ENCODE data around the gene ADAR. TPM values are rescaled to one million over a fixed set of nuclear protein-coding genes. Genes with fewer than 3 reads are reported as not detected.

Gene ADAR
- total RNA-seq, 4 donors from 2014 or later: 67.9 to 139 (median 100) TPM

- no peak for ATAC-seq (ENCODE audit: low FRiP score)
- TF ChIP-seq CTCF (IDR thresholded peaks at IDR 0.05): no peak
- no peak for DNase-seq (ENCODE audit: low spot score)
Measured at GRCh38 chr1:154575147-154575927, 32.6 kb downstream of the ADAR start.

GRCh38 chr1:154574716-154575115 is 33.3 kb downstream of the ADAR start:
- no peak for ATAC-seq (ENCODE audit: low FRiP score)
- no peak for TF ChIP-seq CTCF (IDR thresholded peaks at IDR 0.05)
- DNase-seq (ENCODE audit: low spot score): no peak

- ATAC-seq (ENCODE audit: low FRiP score) (no peak), DNase-seq (ENCODE audit: low spot score) (no peak)
- TF ChIP-seq CTCF (IDR thresholded peaks at IDR 0.05): no peak
Measured at GRCh38 chr1:154573168-154573510, 34.8 kb downstream of the ADAR start.

- TF ChIP-seq CTCF (IDR thresholded peaks at IDR 0.05): no peak
- DNase-seq (ENCODE audit: low spot score) (no peak), ATAC-seq (ENCODE audit: low FRiP score) (no peak)
Measured at GRCh38 chr1:154572468-154573167, 35.4 kb downstream of the ADAR start.

GRCh38 chr1:154571964-154572288 is 36.1 kb downstream of the ADAR start:
- no peak for TF ChIP-seq CTCF (IDR thresholded peaks at IDR 0.05)
- DNase-seq (ENCODE audit: low spot score) (no peak), ATAC-seq (ENCODE audit: low FRiP score) (no peak)

GRCh38 chr1:154571244-154571963 is 36.6 kb downstream of the ADAR start:
- no peak for ATAC-seq (ENCODE audit: low FRiP score)
- TF ChIP-seq CTCF (IDR thresholded peaks at IDR 0.05): no peak
- DNase-seq (ENCODE audit: low spot score): no peak

All from omental fat pad (tissue), 4 donors.